GM15510 (cell line): ENCODE results near the gene ALDH3B2.

Experiments
- POLR2A ChIP-seq: IDR thresholded peaks from 3 replicates; pipeline ENCODE4 v1.6.1; 2011; ENCODE audit warnings: borderline replicate concordance; ENCODE audit not compliant: insufficient read length; ENCODE audit errors: extremely low read depth

The ALDH3B2 gene

DNA sequence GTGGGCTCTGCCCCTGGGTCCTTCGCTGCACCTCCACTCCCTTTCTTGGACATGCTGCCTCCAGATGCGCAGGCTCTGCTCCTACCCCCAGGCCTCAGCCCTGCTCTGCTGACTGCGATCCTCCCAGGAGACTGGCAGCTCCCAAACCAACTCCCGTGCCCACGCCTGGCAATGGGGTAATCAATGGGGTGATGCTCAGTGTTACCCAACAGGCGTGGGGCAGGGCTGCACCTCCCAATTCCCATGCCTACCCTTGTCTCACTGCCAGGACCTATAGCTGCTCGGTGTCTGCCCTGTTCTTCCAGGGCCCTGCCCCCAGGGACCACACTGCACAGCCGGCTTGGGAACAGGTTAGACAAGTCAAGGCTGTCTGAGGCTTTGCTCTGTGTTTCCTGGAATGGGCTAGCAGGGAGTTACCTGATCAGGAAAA, at the start of gene ALDH3B2:
ALDH3B2 (minus strand) TSS at position 182 of the 430 bp plus-strand sequence. CDS start 7,688 bp downstream, outside the sequence.
- no peak for TF ChIP-seq POLR2A

DNA sequence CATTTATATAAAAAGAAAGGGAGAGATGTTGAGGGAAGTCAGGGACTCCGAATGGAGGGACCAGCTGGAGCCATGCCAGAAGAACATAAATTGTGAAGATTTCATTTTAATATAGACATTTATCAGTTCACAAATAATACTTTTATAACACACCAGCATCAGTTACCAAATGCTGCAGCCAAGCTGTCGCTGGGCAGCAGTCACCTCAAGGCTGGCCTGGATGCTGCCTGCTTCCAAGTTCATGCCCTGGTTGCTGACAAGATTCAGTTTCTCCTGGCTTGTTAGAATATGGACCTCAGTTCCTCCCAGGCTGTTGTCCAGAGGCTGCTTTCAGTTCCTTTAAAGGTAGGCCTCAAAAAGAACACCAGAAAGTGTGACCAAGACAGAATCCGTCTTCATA, 30.8 kb upstream of the ALDH3B2 start:
- no peak for TF ChIP-seq POLR2A

GRCh38 chr11:67704524-67704923, 30.1 kb upstream of the ALDH3B2 start:
- no peak for TF ChIP-seq POLR2A

- no peak for TF ChIP-seq POLR2A
These were observed 26.3 kb upstream of the ALDH3B2 start for GRCh38 chr11:67700548-67701262.

- no peak for TF ChIP-seq POLR2A
These were observed 25.7 kb upstream of the ALDH3B2 start for GRCh38 chr11:67700141-67700540.

GRCh38 chr11:67699521-67699920, 25.1 kb upstream of the ALDH3B2 start:
- TF ChIP-seq POLR2A, result no peak

GRCh38 chr11:67698247-67698646, 23.8 kb upstream of the ALDH3B2 start:
- no peak for TF ChIP-seq POLR2A

DNA sequence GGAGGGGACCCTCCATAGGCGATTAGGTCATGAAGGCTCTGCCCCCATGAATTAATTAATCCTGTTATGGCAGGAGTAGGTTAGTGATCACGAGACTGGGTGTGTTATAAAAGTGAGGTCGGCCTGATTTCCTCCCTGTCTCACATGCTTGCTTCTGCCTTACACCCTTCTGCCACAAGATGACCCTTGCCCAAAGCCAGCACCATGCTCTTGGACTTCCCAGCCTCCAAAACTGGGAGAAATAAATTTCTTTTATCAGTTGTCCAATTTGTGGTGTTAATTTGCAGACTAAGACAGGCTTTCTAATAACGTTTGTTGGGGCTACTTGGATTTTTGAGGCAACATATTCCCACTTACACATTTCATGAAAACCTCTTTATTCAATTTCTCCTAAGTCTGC, 23.4 kb upstream of the ALDH3B2 start:
- no peak for TF ChIP-seq POLR2A

DNA sequence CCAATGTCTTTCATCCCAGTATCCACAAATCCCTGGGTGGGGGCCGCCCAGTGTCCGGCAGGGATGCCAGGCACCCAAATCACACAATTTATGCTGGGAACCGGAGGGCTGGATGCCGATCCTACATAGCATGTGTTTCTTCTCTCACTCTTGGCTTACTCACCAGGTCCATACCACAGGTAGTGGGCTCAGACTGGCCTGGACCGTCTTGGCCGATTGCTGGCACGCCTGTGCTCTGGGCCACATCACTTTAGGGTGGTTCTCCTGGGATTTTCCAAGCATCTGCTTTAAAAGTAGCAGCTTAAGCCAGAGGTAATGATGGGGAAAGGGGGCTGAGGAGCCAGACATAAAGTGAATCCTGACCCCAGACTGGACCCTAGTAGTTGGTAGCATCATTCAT, 22.6 kb upstream of the ALDH3B2 start:
- no peak for TF ChIP-seq POLR2A

- TF ChIP-seq POLR2A, result no peak
These were observed 21.2 kb upstream of the ALDH3B2 start for GRCh38 chr11:67695606-67696005.

DNA sequence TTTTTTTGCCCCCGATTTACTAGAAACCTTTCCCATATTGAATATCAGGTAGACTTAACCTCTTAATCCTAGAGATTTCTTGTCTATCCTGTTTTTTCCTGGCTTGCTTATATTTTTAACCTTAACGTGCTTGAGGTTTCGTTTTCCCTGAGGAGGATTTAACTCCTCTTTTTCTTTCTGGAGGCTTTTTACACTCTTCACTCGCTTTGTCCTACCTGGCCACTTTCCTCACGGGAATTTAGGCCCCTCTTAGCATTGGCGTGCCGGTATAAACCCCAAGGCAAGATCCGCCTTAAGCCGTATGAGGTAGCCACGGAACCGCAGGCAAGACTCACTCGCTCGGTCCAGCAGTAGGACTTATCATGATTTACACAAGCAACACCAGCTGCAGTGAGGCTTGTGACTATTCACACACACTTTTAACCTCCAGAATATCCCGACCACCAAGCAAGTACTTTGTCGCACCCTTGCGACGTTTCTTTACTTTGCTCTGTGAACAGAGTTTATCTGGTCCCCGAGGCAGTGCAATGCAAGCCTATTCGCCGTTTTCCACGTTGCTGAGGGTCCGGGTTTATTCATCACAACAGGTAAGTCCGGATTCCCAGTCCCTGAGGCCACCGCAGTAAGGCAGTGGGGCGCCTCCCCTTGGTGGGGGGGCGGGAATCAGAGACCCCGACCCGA, 20.6 kb upstream of the ALDH3B2 start:
- no peak for TF ChIP-seq POLR2A

- no peak for TF ChIP-seq POLR2A
These were observed 16.7 kb upstream of the ALDH3B2 start for GRCh38 chr11:67691149-67691548.

- no peak for TF ChIP-seq POLR2A
These were observed 14.8 kb upstream of the ALDH3B2 start for GRCh38 chr11:67689178-67689577.

DNA sequence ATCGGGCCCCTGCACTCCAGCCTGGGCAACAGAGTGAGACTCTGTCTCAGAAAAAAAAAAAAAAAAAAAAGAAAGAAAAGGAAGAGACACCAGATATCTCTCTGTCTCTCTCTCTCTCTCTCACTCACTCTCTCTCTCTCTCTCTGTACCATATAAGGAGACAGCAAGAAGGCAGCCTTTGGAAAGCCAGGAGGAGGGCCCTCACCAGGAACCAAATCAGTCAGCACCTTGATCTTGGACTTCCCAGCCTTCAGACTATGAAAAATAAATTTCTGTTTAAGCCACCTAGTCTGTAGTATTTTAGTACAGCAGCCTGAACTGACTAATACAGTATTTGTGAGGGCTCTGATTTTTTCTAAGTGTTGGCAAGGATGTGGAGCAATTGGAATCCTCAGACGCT, 13.6 kb upstream of the ALDH3B2 start:
- no peak for TF ChIP-seq POLR2A

DNA sequence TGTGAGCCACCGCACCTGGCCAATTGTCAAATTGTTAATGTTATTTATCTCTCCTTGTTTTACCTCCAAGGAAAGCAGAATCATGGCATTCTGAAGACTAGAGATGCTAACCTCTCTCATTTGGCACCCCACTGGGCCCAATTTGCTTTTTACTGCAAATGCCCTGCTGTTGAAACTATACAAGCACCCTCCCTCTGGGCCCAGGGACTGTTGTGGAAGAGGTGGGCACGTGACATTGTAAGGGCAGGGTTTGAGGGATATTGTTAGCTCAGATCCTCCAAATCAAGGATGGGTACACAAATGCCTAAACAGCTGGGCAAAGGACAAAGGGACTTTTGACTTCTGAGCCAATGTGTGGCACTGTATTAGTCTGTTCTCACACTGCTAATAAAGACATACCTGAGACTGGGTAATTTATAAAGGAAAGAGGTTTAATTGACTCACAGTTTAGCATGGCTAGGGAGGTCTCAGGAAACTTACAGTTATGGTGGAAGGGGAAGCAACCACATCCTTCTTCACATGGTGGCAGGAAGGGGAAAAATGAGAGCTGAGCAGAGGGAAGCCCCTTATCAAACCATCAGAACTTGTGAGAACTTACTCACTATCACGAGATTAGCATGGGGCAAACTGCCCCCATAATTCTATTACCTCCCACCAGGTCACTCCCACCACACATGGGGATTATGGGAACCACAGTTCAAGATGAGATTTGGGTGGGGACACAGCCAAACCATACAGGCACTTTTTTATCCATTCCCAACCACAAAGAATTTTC, 6.5 kb upstream of the ALDH3B2 start:
- TF ChIP-seq POLR2A, result no peak
